Femur (tissue), 1 donor: ENCODE results near the gene C1QTNF1.

ENCODE experiments used
- DNase-seq: peaks from one replicate; pipeline ENCODE4 v3.0.0-alpha.2; 2017

Gene C1QTNF1, protein sequence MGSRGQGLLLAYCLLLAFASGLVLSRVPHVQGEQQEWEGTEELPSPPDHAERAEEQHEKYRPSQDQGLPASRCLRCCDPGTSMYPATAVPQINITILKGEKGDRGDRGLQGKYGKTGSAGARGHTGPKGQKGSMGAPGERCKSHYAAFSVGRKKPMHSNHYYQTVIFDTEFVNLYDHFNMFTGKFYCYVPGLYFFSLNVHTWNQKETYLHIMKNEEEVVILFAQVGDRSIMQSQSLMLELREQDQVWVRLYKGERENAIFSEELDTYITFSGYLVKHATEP

DNA sequence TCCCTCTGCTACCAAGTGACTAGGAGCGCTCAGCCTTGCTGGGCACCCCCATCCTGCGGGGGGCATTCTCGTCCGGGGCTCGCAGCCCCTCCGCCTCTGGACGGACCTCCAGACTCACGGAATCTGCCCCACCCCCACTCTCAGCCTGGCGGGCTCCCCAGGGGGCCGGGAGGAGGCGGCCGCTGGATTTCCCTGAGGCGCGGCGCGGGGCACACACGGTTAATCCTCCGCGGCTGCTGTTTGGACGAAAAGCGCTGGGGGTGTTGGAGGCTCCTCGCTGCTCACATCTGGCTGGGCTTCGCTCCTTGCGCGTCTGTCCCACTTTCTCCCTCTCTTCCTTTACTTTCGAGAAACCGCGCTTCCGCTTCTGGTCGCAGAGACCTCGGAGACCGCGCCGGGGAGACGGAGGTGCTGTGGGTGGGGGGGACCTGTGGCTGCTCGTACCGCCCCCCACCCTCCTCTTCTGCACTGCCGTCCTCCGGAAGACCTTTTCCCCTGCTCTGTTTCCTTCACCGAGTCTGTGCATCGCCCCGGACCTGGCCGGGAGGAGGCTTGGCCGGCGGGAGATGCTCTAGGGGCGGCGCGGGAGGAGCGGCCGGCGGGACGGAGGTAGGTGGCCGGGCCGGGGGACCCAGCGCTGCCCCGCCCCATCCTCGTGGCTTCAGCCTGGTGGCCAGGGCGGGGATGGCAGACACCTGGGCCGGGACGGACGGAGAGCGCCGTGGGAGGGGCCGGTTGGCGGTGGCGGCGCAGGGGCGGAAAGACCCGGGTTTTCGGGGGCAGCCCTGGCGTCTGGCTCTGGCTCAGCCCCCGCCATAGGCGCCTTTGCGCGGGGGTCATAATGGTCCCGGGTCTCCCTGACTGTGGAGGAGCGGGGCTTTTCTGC, at the start of gene C1QTNF1:
Gene C1QTNF1, plus strand, starts transcription at position 284 of the 886 bp plus-strand sequence. CDS start 19,800 bp downstream, outside the sequence.
- peak; percentile 82 for DNase-seq

DNA sequence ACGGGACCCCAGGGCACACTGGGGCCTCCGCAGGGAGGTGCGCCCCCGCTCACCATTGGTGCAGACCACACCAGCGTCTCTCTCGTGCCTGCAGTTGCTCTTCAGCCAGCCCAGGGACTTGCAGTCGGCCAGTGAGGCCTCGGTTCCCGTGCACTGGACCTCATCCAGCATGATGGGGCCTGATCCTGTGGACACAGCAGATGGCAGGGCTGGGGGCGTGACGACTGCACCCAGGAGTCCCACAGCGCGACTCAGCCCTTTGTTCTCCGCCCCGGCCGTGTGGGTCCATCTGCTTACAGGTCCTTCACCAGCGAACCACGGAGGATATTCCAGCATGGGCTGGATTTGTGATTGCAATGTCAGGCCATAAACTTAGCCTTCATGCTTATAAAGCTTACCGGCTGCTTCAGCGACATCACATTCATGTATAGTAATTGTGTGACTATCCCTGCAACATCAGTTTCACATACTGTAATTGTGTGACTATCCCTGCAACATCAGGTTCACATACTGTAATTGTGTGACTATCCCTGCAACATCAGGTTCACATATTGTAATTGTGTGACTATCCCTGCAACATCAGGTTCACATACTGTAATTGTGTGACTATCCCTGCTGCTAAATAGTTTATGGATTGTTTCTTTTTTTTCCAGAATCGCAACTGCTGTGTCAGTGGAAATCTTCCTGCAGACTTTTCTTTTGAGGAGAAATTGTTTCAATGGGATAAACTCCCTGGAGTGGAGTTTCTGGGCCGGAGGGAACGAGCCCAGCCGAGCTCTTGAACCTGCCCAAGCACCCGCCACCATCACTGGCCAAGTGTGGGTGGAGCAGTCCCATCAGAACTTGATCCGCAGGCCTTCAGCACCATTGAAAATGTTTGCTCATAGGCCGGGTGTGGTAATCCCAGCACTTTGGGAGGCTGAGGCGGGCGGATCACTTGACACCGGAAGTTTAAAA, 49.1 kb upstream of the C1QTNF1 start:
- DNase-seq = peak; percentile 80

DNA sequence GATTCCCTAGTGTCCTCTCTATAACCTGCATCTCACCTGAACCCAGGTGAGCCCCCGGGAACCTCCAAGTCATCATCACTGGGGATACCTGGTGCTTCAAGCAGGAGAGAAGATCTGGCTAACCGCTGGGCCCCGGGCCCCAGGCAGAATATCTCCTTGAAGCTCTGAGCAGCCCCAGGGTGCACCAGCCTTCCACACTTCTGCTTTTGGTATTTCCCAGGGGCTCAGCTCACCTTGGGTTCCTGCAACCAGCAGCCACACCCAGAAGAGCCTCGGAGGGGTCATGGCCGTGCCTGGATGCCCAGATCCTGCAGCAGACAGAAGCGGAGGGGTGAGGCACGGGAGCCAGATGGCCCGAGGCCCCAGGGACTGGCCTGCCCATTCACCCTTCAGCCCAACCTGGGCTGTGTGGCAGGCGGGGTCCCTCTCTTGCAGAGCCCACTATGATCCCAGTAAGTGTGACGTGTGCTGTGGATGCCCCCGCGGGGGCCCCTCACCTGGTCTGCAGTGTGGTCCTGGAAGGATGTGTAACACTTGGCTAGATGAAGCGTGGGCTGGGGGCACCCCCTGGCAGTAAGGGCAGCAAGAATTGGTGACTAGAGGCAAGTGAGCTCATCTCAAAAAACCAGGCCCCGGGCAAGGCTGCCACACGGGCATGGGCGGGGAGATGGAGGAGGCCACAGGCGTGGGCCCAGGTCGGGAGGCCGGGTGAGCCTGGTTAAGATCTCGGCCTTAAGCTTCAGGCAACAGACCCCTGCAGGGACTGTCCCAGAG, 46.9 kb upstream of the C1QTNF1 start:
- DNase-seq = no peak

DNA sequence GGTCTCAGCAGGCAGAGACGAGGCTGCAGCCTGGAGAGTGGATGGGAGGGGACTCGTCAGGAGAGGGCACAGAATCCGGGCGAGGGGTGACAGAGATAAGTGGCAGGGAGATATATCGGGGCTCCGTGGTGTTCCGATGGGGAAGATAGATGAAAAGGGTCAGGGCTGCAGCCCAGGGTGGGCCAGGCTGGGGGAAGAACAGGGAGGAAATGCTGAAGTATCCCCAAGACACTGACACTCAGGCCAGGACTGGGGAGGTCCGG, 46.4 kb upstream of the C1QTNF1 start:
- no peak for DNase-seq

DNA sequence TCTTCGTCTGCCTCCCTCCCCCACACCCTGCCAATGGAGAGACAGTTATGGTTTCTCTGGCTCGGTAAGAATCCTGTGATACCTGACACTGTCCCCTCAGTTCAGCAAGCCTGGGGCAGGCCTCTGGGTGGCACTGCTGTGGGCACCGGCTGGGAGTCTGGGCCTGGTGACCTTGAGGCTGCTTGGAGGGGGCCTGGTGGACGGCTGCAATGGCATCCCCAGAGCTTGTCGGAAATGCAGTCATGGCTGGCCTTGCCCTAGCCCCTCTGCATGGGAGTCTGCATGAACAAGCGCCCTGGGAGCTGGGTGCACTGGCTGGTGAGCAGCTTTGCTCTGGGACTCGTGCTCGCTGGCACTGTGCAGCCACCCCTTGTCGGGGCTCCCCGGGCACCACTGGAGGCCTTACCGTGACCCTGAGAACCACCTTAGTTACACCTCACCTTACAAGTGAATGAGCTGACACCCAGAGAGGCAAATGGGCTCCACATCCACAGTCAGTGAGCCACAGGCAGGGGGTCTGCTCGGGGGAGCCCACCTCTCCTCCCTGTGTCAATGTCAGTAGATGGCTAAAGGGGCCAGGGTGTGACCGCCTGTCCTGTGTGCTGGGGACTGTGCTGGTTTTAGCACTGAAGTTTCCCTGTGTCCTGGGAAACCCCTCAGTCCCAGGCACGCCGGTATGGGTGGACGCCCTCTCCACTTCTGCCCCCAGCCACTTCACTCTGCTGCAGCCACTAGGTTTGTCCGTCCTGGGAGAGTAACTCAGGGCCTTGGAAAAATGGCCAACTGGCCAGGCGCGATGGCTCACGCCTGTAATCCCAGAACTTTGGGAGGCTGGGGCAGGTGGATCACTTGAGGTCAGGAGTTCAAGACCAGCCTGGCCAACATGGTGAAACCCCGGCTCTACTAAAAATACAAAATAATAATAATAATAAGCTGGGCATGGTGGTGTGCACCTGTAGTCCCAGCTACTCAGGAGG, 45.7 kb upstream of the C1QTNF1 start:
- DNase-seq = no peak

DNA sequence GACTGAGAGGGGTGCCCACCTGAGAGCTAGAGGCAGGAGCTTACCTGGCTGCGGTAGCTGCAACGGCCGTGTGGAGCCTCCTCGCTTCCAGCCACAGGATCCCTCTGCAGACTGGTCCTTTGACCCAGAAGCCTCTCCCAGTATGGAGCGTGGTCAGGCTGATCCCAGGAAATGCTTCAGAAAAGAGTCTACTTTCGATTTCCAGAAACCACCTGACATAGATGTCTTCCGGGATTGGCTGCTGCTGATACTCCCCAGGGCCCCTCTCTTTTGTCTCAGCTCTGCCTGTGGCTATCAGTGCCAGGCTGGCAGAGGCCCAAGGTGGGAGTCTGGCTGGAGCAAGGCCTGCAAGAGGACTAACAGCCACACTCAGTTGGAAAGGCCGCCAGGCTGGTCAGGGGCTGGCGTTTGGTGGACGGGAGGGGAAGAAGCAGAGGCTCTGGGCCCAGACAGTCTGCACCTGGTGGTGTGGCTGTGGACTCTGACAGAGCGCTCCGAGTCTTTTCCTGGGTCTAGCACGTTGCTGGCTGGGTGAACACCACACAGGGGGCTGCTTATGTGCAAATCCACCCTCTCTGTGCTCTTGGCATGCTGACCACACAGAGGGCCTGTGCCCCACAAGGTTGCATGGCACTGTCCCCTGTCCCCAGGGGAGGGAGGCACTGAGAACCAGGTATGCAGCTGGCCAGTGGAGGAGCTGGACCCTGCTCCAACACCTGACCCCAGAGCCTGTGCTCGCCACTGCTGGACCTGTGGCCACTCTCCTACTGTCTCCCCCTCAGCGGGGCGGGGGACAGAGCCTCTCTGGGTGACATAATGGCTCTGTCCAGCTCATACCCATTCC, 44.0 kb upstream of the C1QTNF1 start, which contains the start of gene LGALS3BP:
Gene LGALS3BP, minus strand, starts transcription at position 144 of the 844 bp plus-strand sequence. CDS start 2,732 bp downstream, outside the sequence.
- peak; percentile 82 for DNase-seq

DNA sequence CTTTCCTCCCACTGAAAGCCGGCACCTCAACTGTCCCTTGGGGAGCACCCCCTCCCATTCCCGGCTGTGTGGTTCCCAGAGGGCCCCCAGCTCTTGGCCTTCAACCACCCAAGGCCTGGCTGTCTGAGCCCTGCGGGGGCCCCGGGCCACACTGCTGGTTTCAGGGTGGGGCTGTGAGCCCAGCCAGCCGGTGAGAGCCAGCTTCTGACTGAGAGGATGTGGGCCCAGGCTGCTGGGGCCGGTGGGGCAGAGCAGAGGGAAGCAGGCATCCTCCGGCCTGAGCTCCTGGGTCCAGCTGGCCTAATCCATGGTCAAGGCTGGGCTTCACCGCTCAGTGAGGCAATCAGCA, 43.4 kb upstream of the C1QTNF1 start:
- DNase-seq = no peak

DNA sequence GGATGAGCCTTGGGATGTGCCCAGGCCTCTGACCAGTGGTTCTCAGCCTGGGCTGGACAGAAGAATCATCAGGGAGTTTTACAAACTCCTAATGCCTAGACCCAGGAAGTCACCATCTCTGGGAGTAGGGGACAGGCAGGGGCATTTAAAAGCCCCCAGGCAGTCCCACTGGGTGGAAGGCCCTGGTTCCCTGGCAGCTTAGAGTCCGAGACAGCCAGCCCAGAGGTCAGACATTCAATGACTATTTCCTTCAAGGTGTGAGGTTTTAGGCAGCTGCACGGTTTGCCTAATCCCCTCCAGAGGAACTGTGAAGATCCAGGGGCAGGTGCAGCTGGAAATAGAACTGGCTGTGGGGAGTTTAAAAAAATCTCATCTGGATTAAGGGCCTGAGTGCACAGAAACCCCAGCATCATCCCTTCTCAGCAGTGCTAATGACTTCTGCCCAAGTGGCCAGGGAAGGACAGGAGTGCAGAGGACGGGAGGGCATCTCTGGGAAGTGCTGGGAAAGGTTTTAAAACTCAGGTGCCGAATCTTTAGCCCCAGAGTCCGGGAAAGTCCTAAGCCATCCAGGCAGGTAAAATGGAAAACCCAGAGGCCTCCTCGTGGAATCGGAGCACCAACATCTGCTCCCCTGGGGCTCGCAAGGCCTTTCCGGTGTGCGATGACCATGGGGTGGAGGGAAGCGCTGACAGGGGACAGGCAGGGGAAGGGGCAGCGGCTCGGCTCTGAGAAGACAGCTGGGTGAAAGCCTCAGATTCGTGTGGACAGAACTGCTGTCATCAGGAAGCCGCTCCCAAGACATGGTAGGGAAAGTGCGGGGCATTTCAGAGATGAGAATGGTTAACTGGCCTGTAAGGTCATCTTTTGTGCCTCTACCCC, 42.7 kb upstream of the C1QTNF1 start:
- DNase-seq = no peak

DNA sequence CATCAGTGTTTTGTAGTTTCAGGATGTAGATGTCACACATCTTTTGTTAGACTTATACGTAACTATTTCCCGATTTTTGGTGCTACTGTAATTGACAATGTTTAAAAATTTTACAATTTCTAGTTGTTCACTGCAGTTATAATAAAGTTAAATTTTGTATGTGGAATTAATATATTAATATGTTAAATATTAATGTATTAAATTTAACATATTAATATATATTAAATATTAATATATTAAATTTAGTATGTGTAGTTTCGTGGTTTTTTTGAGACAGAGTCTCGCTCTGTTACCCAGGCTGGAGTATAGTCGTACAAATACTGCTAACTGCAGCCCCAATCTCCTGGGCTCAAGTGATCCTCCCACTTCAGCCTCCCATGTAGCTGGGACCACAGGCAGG, 38.6 kb upstream of the C1QTNF1 start:
- DNase-seq = no peak

DNA sequence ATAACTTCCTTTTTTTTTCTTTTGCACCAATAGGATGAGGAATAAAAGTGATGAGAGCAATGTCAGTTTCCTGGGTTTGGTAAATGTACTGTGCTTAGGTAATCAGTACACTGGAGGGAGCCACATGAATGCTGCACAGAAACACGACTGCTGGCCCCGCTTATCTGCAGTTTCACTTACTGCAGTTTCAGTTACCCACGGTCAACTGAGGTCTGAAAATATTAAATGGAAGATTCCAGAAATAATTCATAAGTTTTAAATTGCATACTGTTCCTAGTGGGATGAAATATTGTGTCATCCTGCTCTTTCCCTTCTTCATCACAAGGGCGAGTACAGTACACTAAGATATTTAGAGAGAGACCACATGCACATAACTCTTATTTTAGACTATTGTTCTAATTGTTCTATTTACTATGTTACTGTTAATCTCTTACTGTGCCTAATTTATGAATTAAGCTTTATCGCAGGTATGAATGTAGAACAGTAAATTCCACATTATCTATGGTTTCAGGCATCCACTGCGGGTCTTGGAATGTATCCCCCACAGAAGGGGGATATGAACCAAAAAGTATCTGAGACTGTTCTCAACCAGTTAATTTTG, 37.8 kb upstream of the C1QTNF1 start:
- no peak for DNase-seq

DNA sequence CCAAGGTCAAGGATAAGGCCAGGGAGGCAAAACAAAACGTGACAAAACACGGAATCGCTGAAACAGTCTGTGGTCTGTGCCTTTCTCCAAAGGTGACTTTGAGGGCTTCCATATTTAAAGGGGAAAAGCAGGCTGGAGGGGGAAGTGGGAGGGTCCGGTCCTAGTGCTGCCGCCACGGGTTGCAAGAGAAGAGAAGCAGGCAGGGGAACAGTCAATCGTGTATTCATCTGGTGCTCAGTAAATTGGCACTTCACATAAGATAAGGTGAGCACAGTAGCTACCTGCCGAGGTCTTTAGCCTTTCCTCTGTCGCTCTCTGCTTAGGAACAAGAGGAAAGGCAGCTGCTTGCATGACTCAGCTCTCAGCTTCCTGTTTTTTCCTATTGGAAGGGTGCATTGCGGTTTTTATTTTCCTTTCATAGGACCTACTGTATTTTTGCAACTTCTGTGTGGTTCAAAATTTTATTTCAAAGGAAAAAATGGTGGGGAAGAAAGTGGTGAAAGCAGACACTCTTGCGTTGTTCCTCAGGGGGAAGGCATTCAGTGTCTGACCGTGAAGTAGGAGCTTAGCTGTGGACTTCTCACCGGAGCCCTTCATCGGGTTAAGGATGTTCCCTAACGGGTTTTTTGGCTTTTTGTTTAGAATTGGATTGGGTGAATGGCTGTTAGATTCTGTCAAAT, 37.2 kb upstream of the C1QTNF1 start:
- no peak for DNase-seq

DNA sequence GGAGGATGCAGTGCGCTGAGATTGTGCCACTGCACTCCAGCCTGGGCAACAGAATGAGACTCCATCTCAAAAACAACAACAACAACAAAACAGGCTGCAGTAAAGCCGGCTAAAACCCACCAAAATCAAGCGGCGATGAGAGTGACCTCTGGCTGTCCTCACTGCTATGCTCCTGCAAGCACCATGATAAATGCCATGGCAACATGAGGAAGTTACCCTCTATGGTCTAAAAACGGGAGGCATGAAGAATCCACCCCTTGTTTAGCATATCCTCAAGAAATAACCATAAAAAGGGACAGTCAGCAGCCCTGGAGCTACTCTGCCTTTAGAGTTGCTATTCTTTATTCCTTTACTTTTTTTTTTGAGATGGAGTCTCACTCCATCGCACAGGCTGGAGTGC, 35.8 kb upstream of the C1QTNF1 start:
- DNase-seq = no peak

DNA sequence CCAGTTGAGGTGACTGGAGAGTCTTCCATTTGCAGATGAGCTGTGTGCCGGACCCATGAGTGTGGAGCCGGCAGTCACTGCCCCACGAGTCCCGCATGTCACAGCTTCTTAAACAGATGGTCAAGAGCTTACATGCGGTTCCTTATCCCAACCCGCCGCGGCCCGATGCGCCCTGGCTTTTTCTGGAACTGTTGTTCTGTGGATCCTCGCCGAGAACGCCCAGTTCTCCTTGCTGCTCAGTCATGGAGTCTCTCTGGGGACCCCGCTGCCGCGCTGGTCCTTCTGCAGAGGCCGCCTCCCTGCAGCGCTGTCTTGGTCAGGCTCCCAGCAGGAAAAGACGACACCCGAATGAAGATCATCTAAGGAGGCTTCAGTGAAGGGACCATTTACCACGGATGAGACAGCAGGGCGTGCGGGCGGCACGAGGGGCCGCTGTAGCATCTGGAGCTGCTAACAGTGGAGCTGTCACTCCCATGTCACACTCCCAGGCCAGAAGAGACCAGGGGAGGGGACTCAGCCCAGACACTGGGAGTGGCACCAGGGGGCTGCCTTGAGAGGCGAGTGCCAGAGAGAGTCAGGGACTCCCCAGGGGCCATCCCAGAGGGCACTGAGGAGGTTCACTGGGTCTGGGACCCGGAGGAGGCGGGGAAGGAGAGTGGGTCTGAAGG, 33.5 kb upstream of the C1QTNF1 start:
- no peak for DNase-seq

DNA sequence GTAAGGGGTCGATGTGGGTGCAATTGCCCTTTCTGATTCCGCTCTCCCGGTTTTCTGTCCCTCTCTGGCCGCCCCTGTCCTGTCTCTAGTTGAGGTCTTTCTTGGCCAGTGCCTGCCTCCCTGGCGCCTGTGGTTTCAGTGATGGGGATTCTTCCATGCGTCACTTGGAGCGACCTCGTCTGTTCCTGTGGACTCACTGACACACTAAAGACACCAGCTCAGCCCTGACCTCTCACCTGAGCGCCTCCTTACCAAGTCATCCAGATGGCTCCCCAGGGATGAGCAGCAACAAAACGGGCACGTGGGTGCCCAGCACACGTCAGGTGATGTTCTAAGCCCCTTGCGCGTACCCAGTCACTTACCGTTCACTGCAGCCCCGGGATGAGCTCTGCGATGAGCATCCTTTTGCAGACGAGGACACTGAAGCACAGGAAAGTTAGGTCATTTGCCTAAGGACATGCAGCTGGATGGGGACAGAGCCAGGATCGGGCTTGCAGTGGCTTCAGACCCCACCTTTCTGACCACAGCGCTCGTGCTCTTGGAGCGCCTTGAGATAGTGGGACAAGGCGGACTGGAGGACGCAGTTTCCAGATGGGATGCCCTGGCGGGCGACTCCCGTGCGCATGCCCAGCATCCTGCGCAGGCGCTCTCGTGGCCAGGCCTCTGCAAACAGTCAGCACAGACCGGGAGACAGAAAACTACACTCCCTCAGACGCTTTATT, 32.8 kb upstream of the C1QTNF1 start:
- DNase-seq = no peak

DNA sequence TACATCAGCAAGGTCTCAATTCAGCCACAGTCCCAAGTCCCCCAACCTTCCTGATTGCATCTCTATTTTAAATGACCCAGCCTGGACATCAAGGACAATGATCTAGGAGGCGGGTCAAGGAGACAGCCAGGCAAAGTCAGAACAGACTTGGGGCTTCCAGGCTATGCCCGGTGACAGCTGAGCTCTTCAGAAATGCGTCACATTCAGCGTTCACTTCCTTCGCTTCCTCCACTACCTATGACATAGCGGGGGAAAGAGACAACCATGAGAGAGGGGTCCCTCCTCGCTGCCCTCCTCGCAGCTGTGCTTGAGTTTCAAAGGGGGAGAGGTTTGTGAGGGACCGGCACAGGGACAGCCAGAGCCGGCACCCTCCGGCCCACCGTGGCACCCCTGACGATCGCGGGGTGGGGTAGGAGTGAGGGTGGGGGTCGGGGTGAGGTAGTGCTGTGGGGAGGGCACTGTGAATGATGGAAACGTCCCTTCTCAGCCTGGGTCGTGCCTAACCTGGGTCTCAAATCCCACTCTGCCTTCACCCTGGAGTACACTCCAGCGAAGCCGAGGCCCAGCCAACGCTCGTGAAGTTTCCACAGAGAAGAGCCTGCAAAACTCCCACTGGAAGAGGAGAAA, 31.9 kb upstream of the C1QTNF1 start:
- DNase-seq = peak; percentile 15

DNA sequence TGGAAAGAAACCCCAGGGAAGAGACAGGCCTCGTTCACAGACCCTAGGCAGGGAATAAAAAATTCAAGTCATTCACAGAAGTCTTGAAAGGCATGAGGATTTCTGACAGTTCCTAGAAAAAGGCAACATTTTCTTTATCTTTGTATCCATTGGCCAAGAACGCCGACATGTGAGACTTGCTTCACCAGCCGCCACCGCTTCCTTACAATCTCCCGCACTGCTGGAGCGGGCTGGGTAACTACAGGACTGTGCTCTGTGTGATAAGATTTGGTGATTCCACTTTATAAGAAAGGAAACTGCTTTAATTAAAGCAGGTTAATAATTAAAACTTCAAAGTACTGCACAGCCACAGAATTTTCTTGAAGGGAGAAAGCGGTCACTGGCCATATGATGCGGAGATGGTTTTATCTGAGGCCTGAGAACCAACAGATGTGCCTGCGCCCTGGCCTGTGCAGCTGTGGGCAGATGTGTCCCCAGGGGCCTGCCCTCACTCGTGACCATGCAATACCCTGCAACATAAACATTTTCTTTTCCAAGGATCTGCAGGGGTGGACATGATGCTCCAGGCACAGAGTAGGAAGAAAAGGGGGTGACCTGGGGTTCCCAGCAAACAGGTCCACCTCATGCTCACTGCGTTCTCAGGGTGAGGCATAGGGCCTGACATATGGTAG, 31.3 kb upstream of the C1QTNF1 start:
- no peak for DNase-seq
